Ovary (tissue), 3 donors: ENCODE data around the gene SLC43A1.

Source experiments
- CTCF ChIP-seq, 3 donors: fragments of 450-650 bp in 2 of 3; fragments of 200-600 bp in 1 of 3; IDR thresholded peaks; one replicate each; pipeline versions ENCODE4 v1.5.1 to v1.8.0; 2016 to 2022; ENCODE audit warnings: antibody characterized with exemption in 3 of 3, mild to moderate bottlenecking in 1 of 3
- EP300 ChIP-seq: sonication (generic); formaldehyde crosslinking; IDR thresholded peaks from one replicate; pipeline ENCODE4 v1.6.1; 2017; ENCODE audit warnings: antibody characterized with exemption
- POLR2A ChIP-seq: fragments of 450-650 bp; IDR thresholded peaks from one replicate; pipeline ENCODE4 v1.6.1; 2017; ENCODE audit warnings: antibody characterized with exemption, mild to moderate bottlenecking, moderate library complexity
- donor health status: DM: no; HTN: no; CAD: no.

DNA sequence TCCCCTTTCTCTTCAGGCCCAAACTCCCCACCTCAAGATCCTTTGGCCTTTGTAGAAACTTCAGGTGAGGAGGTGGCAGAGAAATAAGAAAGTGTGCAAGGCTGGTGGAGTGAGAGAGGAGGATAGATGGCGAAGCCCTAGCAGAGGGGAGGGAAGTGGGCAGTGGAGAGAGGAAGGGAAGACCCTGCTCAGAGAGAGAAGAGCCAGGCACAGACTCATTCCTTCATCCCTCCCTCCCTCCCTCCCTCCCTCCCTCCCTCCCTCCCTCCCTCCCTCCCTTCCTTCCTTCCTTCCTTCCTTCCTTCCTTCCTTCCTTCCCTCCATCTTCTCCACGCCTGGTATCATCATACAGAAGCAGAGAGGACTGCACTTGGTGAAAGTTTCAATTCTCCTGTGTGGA, 34.2 kb downstream of the SLC43A1 start:
- no peak for TF ChIP-seq CTCF (IDR thresholded peaks at IDR 0.05)
- TF ChIP-seq EP300 = no peak
- TF ChIP-seq POLR2A = no peak
